ENCODE measurements around the gene C1orf52.

DNA sequence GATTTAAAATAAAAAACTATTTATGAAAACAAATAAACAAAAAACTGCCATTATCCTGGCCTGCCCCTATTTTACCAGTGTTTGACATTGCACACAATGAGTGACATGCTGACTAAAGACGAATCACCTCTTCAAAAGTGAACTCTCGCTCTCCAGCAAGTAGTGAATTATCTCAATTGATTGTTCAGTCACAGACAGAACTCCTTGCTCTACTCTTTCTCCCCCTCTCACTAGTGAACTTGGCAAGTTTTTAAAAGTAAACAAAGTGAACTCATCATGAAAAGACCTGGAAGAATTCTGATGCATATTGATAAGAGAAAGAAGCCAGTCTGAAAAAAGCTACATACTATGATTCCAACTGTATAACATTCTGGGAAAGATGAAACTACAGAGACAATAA, 4.7 kb upstream of the C1orf52 start:
- TF ChIP-seq, protein P1, sequence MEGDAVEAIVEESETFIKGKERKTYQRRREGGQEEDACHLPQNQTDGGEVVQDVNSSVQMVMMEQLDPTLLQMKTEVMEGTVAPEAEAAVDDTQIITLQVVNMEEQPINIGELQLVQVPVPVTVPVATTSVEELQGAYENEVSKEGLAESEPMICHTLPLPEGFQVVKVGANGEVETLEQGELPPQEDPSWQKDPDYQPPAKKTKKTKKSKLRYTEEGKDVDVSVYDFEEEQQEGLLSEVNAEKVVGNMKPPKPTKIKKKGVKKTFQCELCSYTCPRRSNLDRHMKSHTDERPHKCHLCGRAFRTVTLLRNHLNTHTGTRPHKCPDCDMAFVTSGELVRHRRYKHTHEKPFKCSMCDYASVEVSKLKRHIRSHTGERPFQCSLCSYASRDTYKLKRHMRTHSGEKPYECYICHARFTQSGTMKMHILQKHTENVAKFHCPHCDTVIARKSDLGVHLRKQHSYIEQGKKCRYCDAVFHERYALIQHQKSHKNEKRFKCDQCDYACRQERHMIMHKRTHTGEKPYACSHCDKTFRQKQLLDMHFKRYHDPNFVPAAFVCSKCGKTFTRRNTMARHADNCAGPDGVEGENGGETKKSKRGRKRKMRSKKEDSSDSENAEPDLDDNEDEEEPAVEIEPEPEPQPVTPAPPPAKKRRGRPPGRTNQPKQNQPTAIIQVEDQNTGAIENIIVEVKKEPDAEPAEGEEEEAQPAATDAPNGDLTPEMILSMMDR (IDR thresholded peaks at IDR 0.05; ENCODE audit: insufficient read depth, low read length), result no peak
- TF ChIP-seq, protein P2, sequence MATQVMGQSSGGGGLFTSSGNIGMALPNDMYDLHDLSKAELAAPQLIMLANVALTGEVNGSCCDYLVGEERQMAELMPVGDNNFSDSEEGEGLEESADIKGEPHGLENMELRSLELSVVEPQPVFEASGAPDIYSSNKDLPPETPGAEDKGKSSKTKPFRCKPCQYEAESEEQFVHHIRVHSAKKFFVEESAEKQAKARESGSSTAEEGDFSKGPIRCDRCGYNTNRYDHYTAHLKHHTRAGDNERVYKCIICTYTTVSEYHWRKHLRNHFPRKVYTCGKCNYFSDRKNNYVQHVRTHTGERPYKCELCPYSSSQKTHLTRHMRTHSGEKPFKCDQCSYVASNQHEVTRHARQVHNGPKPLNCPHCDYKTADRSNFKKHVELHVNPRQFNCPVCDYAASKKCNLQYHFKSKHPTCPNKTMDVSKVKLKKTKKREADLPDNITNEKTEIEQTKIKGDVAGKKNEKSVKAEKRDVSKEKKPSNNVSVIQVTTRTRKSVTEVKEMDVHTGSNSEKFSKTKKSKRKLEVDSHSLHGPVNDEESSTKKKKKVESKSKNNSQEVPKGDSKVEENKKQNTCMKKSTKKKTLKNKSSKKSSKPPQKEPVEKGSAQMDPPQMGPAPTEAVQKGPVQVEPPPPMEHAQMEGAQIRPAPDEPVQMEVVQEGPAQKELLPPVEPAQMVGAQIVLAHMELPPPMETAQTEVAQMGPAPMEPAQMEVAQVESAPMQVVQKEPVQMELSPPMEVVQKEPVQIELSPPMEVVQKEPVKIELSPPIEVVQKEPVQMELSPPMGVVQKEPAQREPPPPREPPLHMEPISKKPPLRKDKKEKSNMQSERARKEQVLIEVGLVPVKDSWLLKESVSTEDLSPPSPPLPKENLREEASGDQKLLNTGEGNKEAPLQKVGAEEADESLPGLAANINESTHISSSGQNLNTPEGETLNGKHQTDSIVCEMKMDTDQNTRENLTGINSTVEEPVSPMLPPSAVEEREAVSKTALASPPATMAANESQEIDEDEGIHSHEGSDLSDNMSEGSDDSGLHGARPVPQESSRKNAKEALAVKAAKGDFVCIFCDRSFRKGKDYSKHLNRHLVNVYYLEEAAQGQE (IDR thresholded peaks at IDR 0.05; ENCODE audit: insufficient replicate concordance, low read depth), result no peak
